AG04449 (cell line): ENCODE data around the gene DAD1.

ENCODE experiments used
- CTCF ChIA-PET: fragments of 350-600 bp; formaldehyde crosslinking; extraction: SDS; loops from one replicate; lab custom pipeline; 2021; ENCODE audit warnings: antibody characterized with exemption; lab: Yijun Ruan, JAX
- POLR2A ChIA-PET: fragments of 400-600, 350-600 bp; formaldehyde crosslinking; extraction: SDS; loops from one replicate; lab custom pipeline; 2020; ENCODE audit warnings: antibody characterized with exemption, inconsistent platforms; lab: Yijun Ruan, JAX
- DNase-seq: peaks from one replicate; pipeline ENCODE4 v3.0.0-alpha.2; 2010; ENCODE audit warnings: low read depth, low spot score
- H3K4me3 ChIP-seq: 2 replicates; pipeline ENCODE4 v1.5.1; 2011; ENCODE audit warnings: low read depth, mild to moderate bottlenecking, control low read depth, low read length
- CTCF ChIP-seq: IDR thresholded peaks from one replicate; pipeline ENCODE4 v1.5.1; 2011; ENCODE audit warnings: mild to moderate bottlenecking, moderate library complexity, low read length, control low read depth, inconsistent platforms; ENCODE audit not compliant: insufficient read depth; ENCODE audit errors: missing control alignments

Gene DAD1

GRCh38 chr14:22552001-22552826 lies 36.8 kb downstream of the DAD1 start:
- no peak for DNase-seq
- TF ChIP-seq CTCF: no peak
- no peak overlapping the region for H3K4me3 ChIP-seq
- ChIA-PET POLR2A (interaction anchor here (1.1 kb wide), 1 partner anchor 297 kb away, joined by 3 read pairs; no protein-coding TSS in a partner anchor), CTCF (interaction anchor here (0.7 to 23.7 kb wide), 14 partner anchors 10 to 434 kb away, joined by 3 to 395 read pairs (median 5); no protein-coding TSS in a partner anchor)

GRCh38 chr14:22551605-22551997 lies 37.4 kb downstream of the DAD1 start:
- no peak for TF ChIP-seq CTCF
- DNase-seq: no peak
- no peak overlapping the region for H3K4me3 ChIP-seq
- CTCF ChIA-PET: interaction anchor here (0.7 to 23.7 kb wide), 10 partner anchors 9 to 349 kb away, joined by 3 to 395 read pairs (median 4); no protein-coding TSS in a partner anchor
- POLR2A ChIA-PET: no interaction called here

GRCh38 chr14:22549981-22550673 lies 38.9 kb downstream of the DAD1 start:
- ChIA-PET POLR2A (interaction anchor here (0.7 to 1.4 kb wide), 2 partner anchors 30 to 40 kb away, joined by 3 to 4 read pairs; no protein-coding TSS in a partner anchor), CTCF (interaction anchor here (0.8 to 23.7 kb wide), 7 partner anchors 9 to 303 kb away, joined by 3 to 395 read pairs (median 3); no protein-coding TSS in a partner anchor)
- H3K4me3 ChIP-seq: no peak overlapping the region
- TF ChIP-seq CTCF: no peak
- no peak for DNase-seq

- CTCF ChIA-PET: interaction anchor here (1.0 to 23.7 kb wide), 4 partner anchors 16 to 155 kb away, joined by 3 to 395 read pairs (median 4); no protein-coding TSS in a partner anchor
- no peak overlapping the region for H3K4me3 ChIP-seq
- TF ChIP-seq CTCF: no peak
- DNase-seq: no peak
- POLR2A ChIA-PET: interaction anchor here (0.7 to 1.4 kb wide), 2 partner anchors 29 to 39 kb away, joined by 3 to 4 read pairs; no protein-coding TSS in a partner anchor
Measured at GRCh38 chr14:22549324-22549962, 39.6 kb downstream of the DAD1 start.

GRCh38 chr14:22547948-22548750 lies 40.9 kb downstream of the DAD1 start:
- TF ChIP-seq CTCF: no peak
- ChIA-PET CTCF (interaction anchor here (1.4 to 23.7 kb wide), 3 partner anchors 8 to 154 kb away, joined by 5 to 395 read pairs (median 54); no protein-coding TSS in a partner anchor), POLR2A (no interaction called here)
- DNase-seq: no peak
- H3K4me3 ChIP-seq: no peak overlapping the region
